Erythroblast (primary cell): ENCODE measurements around the gene SLC39A11.

Source experiments
- GATA1 ChIP-seq: IDR thresholded peaks from 2 replicates; pipeline ENCODE4 v1.6.1; 2011; ENCODE audit warnings: low read depth, mild to moderate bottlenecking, control low read depth, low read length, moderate library complexity
- POLR2A ChIP-seq: IDR thresholded peaks from 2 replicates; pipeline ENCODE4 v1.6.1; 2011; ENCODE audit warnings: mild to moderate bottlenecking, low read length

DNA sequence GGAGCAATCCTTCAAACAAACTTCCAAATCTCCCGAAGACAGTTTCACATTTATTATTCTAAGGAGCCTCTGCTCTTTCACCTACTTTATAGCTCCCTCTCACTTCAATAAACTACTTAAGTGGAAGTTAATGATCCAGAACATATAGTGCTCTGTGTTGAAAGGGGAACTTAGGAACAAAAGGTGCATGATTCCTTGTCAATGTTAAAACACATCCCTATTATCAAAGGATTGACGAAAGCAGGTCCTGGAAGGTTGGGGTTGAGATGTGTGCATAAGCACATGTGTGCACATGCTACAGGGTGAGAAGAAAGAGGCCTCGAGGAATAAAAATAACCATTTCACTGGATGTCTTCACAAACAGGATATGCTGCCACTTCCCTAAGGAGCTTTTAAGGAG is 170.3 kb downstream of the SLC39A11 start:
- TF ChIP-seq POLR2A (no peak), GATA1 (no peak)
